Islet precursor cell (in vitro differentiated cells): ENCODE results near the gene EXT2.

ENCODE experiments used
- DNase-seq: peaks from one replicate; pipeline ENCODE4 v3.0.0-alpha.2; 2018

EXT2 gene

DNA sequence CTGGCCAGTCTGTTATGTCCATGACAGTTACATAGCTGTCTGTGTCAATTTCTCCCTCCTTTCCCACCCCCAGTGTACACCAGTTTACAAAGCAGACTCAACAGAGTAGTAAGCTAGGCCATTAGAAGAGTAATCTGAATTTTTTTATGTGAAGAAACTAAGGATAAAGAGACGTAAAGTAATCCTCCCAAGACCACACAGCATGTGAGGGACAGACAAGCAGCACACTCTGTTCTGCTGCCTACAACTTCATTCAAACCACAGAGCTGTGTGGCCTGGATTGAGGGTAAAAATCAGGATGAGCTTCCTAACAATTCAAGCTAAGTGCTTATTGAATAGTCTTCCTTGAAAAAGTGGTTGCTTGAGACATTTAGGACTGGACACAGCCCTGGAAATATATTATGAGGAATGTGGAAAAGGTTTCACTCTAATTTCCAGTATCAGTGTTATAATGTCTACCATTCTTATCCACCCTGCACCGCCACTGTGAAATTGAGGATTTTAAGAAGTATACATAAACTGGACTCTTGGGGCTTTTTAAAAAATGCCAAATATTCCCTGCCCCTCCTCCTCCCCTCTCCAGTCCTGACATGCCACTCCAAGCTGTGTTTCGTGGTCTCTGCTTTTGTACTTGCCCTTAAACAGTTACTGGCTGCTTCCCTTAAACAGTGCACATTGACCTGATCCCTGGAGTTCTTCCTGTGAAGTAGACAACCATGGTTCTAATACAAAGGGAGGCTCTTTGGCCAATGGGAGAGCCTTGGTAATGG is 40.9 kb downstream of the EXT2 start:
- no peak for DNase-seq

DNA sequence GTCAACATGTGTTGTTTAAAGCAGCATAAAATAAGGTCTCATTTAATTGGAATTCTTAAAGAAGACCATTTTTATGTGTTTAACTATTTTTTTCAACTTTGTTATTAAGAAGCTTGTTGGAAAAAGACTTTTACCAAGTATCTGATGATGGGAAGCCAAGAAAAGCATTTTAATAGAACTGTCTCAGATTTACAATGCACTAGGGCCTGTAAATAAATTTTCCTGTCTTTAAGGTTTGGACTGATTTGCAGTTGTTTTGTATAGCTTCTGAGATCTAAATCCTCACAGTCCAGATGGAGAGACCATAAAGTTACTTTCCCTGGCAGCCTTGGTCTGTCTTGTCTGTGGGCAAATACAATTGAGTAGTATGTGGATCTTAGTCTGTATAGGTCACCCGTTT is 41.6 kb downstream of the EXT2 start:
- DNase-seq, result no peak

DNA sequence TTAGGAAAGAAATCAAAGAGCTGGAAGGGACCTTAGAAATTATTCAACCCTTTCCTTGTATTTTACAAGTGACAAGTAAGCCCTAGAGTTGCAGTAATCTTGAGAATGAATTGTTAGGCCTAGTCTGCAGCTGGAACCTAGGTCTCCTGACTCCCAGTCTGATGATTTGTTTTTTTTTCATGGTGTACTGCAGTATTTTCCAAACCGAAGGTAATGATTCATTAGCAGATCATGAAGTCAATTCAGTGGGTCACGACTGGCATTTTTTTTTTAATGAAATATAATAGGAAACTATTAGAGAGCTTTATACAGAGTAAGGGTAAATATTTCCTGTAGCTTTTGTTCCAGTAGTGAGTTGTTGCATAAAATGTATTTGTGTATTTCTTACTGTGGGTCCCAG is 42.8 kb downstream of the EXT2 start:
- no peak for DNase-seq

DNA sequence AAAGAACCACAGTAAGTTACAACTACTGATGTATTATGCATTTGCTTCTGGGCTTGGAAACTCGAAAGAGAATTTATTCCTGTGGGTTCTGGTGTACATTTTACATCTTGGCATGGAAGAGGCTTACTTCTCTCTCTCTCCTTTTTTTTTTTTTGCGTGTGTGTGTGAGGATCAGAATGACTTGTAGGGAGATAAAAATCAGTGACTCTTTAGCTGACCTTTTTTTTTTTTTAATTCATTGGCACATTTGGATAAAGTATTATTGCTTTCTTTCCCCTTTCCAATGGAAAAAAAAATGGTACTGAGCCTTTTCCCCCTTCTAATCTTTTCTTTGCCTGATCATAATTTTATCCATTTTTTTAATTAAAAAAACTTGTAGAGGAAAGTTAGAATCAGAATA is 43.5 kb downstream of the EXT2 start:
- DNase-seq, result no peak

DNA sequence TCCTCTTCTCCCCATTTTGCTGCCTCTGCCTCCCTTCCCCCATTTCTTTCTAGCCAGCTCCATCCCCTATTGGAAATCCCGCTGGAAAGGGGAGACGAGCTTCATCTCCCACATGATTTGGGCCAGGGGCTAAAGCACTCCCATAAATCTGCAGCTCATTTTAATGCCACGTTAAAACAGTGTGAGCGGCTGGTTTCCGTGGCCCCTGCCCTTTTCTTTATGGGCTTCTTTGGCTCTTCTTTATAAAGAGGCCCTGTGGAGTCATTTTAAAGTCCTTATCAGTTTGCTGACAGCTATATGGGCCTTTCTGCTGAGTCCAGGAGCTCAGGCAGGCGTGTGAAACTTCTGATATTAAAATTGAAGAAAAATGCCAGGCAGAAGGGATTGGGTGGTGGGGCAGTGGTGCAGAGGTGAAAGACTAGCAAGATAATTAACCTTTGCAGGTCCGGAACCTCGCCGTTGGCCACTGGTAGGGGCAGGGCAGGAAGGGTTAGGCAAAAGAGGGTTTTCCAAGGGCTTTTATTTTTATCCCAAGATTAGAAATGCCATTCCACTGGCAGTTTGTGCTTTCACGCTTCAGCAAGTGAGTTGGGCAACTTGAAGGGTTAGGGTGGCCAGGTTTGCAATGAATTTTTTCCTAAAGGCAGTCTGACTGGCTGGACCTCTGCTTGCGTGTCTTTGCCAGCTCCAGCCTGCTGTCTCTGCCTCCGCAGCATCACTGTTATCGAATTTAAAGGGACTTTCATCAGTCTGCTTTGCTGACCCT is 44.3 kb downstream of the EXT2 start:
- no peak for DNase-seq

DNA sequence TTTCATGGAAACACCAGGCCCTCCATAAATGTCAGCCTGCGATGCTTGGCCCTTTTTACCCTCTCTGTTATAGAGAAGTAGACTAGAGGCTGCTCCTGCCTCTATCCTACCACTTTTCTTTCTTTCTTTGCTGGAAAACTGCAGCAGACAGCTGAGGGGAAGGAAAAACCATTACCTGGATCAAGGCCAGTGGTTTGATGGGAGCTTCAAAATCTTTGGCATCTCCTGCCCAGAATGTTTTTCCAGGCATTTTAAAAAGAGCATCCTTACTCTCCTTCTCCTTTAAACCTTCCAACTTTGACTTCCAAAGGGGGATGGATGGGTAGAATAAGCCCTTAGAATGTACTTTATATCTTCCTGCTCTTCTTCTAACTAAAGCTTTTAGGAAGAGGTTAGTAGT is 44.9 kb downstream of the EXT2 start:
- no peak for DNase-seq

DNA sequence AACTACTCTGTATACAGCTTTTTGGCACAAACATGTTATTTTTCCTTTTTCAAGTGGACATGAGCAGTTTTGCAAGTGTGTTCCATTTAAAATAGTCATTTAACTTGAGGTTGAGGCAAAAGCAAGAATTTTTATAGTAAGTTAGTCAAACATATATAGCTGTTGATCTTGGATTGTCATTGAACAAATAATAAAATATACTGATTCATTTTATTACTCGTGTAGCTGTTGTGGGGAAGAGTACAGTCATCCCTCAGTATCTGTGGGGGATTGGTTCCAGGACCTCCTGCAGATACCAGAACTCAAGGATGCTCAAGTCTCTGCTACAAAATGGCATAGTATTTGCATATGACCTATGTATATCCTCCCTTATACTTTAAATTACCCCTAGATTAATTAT is 45.3 kb downstream of the EXT2 start:
- no peak for DNase-seq

DNA sequence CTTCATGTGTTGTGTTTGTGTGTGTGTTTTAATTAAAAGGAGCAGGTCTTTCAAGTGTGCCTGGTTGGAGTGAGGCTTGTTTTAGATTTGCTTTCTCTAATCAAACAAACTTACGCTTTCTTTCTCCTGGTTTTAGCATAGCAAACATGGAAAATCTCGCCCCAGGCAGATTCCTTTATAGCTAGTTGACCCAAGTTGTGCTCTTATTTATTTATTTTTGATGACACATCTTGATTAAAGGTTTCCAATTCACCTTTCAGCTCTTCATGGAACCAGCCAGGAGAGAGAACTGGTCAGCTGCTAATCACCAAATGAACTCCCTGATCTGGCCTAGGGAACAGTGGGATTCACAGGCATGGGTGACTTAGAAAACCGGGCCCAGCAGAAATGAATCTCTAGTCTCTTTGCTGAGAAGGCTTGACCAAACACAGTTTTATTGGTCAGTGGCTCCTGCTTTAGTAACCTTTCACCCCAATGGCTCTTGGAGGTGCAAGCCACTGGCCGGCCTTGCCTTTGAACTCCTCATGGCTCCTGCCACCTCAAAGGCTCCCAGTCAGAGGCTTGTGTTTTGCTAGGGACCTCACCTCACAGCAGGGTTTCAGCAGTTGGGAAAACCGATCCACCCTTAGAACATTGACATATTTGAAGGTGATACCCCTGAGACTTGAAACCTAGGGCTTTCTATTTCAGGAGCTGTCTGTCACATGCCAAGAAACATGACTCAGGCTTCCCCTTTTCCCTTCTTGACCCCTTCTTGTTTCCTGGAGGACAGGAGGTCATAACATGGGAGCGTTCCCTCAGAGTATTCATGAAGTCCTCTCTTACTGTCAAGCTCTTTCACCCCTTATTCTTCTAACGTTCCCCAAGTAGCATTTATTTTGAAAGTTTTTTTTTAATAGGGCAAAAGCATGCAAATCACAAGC is 48.8 kb downstream of the EXT2 start:
- no peak for DNase-seq

DNA sequence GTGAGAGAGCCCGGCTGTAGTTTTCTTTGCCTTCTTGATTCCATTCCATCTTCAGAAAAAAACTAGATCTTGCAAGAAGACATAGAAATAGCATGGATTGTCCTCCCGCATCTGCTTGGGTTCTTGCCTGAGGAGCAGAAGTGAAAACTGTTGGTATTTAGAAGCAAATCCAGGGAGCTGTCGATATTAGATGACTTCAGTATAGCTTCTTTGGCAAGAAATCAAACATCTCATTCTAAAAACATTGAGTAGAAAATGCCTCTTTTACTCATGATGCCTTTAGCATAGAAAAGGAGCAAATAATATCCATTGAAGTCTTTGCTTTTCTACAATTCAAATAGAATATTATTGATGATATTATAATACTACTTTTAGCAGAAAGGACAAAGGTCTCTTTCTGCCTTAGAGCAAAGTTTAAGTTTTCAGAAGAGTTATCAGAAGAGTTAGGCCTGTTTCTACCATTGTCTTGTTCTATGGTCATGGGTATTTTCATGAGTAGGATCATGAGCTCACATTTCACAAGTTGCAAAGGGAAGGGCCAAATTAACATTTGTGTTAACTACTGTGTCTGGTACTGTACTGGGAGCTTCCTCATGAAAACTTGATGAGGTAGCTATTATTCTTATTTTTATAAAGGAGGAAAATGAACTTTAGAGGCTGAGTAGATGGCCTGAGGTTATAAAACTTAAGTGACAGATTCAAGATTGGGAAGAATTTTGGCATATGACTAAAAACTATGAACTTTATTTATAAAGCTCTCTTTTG is 49.7 kb downstream of the EXT2 start:
- no peak for DNase-seq

DNA sequence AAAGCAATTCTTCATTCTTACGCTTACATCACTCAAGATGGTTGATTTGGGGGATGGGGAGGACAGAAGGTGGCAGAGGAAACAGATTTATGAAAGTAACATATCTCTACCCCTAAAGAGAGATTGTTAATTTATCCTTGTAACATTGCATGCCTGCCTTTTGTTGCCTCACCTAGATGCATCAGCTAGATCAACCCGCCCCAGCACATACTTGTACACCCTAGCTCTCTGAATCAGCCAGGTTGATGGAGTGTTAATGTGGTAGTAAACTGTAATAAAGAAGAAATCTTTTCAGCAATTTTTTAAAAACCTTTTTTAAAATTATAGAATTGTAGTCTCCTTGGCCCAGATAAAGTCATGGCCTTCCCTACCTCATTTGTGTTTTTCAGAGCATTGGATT is 51.5 kb downstream of the EXT2 start:
- no peak for DNase-seq

DNA sequence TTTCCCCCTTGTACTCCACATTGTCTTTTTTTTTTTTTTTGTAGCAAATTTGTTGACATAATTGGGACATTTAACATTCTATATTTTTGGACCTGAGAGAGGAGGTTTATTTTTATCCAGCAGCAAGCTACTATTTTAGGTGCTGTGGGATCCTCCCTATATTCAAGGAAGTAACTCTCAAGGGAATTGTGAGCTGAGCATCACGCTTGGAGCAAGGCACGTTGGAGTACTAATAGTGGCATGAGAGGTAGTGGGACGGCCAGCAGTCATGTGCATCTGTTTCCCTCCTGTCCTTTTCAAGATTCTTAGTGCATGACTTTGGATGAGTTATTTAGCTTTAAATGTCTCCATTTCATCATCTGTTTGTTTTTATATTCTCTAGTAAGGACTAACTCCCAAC is 52.3 kb downstream of the EXT2 start:
- DNase-seq, result no peak

DNA sequence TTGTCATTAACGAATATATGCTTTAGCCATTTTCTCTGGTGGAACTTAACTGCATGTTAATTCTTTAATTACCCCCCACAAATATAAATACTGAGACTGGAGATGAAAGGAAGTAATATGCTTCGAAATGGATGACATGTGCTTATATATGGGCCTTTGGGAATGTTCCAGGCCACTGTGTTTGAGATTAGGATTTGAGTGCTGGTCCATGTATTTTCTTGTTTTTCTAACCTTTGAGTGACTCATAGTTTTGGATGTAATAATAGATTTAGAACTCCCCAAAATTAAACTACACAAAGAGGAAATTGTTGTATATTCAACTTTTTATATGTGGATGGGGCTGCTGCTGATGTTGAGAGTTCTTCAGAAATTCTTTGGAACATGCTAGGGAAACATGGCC is 54.2 kb downstream of the EXT2 start:
- DNase-seq, result no peak

DNA sequence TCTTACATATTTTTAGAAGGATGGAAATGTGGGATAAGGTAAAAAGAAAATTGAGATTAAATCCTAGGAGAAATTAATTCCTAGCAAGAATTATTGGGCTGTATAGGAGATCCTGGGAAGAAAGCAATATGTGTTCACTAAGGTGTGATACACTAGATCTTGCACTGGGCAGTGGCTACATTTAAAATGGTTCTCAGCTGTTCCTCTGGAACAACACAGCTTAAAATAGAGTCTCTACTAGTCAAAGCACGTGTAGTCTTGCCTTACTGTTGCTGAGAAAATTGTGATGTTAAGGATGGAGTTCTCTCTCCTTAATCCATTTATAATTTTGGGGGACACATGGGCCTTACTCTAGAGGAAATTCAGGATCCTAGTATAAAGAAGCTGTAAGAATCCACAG is 54.9 kb downstream of the EXT2 start:
- no peak for DNase-seq

DNA sequence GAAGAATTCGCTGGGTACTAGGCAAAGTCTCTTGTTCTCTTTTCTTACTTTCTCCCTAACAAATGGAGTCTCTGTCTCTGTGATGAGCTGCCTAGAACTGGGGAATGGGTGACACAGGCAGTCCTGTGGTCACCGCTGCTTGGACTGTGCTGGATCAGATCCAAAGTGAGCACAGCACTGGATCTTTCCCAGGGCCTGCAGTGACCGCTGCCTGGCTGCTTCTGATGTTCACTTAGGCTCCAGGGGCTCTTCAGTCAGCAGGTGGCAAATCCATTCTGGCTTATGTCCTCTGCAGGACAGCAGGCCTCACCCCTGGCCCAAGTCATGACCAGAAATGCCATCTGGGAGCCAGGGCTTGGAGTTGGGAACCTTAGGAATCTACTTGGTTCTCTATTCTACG is 61.5 kb downstream of the EXT2 start:
- no peak for DNase-seq

DNA sequence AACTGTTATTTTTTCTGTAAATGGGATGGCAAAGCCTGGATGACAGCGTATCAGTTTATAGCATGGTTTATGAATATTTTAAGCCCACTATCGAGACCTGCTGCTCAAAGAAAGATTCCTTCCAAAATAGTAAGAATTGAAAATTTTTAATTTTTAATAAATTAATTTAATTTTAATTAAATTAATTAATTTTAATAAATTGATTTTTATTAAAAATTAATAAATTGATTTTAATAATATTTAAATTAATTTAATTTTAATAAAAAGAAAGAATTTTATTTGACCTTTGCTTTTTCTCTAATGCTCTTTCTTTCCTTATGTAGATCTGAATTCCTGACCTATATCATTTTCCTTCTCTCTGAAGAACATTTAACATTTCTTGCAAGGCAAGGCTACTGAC is 62.9 kb downstream of the EXT2 start:
- DNase-seq, result no peak

DNA sequence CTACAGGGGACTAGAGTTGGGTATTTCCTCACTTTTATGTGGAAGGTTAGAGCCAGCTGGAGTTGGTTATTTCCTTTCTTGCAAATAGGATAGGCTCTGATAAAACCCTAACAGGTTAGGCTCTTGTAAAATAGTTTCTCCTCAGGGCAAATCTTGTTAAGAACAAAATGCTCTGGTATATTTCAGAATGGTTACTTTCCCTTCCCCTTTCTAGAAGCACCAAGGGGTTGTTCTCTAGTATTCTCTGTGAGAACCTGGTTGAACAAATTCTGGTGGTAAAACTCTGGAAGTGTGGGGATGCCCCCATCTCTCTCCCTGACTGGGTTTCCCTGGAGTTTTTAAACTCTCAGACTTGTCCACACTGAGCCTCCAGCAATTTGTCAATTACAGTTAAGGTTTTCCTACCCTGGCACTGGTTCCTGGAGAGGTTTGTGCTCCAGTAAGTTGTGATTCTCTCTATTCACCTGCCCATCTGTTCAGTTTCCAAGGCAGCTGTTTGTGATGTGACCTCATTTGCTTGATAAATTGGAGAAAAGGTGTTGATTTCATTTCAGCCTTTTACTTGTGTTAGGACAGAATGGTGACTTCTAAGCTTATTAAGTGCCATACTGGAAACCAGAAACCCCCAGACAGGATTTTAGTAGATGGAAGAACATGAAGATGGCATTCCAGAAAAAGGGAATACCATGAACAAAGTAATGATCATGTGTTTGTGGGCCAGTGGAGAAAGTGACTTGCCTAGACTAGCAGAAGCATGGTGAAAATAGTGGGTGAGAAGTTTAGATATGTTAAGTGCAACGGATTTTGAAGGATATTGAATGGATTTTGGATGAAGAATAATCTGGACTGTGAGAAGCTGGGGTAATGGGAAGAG is 64.6 kb downstream of the EXT2 start:
- DNase-seq, result no peak

DNA sequence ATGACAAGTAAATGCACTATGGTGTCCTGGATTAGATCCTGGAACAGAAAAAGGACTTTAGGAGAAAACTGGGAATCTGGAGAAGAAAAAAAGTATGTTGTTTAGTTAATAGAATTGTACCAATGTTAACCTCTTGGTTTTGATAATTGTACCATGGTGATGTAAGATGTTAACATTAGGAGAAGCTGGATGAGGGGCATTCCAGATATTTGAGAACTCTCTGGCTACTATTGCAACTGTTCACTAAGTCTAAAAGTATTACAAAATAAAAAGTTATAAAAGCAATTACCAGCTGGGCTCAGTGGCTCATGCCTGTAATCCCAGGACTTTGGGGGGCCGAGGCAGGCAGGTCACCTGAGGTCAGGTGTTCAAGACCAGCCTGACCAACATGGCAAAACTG is 66.5 kb downstream of the EXT2 start:
- no peak for DNase-seq

DNA sequence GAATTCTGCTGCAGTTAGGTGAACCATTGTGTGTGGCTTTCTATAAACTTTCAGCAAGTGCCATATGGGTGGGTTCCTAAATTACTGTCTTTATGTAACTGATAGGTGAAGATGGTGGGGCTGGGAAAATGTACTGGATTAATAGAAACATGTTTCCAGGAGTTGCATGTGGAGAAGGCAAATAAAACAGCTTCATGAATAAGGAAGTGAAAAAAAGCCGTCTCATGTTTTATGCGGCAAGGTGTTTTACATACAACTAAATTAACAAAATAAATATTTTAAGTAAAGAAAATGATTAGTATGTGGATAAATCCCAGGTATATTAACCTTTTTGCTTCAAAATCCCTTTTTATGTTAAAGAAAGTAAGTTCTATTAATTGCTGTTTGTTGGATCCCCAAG is 67.2 kb downstream of the EXT2 start:
- no peak for DNase-seq

DNA sequence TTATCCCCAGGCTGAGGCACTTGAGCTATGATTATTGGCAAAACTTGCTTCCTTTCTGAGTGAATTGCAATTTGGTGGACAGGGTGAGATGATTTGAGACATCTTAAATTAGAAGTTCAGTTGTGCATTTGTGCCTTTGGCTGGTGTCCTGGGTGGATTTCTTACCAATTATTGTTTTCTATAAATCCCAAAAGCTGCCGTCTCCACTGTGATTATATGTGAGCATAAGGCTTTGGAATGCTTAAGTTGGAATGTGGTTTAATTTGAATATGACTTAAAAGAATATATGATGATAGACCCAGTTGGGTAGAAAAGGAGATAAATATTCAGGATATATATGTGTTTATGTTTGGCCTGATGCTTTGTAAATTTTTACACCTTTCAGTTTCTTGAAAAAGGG is 70.0 kb downstream of the EXT2 start:
- DNase-seq, result no peak

DNA sequence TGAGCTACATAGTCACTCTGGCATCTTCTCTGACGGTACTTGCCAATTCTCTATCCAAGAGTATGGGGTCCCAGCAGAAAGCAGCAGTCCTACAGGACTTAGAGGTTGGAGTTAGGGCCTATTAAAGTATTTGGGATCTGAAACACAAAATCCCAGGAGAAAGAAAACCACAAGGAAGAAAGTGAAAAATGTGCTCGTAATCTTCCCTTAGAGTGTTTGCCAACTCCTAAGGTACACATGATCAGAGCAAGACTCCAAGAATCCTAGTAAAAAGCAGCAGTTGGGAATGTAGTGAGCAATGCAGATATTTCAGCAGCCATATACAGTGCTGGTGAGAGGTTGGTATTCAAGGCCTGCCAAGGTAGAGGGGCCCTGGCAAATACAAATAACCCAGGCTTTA is 71.6 kb downstream of the EXT2 start:
- no peak for DNase-seq

DNA sequence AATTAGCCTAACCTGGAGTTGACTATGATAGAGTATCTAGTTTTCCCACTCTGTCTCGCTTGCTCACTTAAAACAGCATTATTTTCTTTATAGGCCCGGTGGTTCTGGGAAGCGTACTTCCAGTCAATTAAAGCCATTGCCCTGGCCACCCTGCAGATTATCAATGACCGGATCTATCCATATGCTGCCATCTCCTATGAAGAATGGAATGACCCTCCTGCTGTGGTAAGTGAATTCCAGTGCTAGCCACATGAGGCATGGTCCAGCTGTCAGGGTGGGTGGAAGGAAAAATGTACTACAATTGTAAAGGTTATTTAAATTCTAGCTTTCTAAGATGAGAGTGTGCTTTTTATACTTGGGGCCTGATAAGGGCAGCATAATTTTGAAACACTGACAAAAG is 76.0 kb downstream of the EXT2 start:
- no peak for DNase-seq

DNA sequence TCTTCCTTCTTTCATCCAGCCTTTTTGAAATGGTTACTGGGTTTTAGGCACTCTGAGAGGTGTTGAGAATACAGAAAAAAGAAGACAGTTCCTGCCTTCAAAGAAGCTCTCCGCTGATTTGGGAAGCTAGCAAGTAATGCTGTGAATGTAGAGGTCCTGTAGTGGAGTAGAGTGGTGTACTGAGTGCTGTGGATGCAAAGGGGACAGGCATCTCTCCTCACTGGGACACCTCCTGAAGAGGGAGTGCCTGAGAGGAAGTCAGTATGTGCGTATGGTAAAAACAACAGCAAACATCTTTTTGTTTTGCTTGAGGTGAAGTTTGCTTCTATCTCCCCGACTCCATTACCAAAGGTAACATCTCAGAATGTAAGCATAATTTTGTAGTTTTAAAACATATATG is 77.5 kb downstream of the EXT2 start:
- DNase-seq, result no peak
